ENCODE measurements around the gene PATJ.

DNA sequence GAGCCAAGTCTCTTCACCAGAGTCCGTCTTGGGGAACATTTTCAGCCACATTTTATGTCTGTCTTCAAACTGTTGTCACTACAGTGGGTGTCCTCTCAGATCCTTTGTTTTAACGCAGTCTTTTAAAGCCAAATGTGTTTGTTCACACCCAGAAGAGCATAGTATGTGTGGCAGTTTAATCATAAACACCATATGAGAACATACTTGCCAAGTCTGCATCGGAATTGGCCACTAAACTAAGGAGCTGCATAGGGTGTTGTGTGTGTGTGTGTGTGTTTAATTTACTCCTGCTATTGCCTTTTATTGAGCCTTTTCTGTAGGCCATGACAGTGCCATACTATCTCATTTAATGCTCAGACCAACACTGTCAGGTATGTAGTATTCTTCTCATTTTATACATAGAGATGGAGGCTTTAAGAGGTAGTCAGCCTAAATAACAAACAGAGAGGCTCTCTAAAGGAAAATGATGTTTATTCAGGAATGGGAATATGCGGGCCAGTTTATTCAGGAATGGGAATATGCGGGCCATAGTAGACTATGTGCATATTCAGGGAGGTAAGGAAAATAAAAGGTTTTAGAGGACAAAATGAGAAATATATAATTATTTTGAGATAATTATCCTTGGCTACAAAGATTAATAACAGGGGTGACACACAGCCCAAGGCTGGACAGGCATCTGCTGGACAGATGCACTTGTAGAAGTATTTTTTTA is 384.5 kb downstream of the PATJ start:
- TF ChIP-seq, protein P1, sequence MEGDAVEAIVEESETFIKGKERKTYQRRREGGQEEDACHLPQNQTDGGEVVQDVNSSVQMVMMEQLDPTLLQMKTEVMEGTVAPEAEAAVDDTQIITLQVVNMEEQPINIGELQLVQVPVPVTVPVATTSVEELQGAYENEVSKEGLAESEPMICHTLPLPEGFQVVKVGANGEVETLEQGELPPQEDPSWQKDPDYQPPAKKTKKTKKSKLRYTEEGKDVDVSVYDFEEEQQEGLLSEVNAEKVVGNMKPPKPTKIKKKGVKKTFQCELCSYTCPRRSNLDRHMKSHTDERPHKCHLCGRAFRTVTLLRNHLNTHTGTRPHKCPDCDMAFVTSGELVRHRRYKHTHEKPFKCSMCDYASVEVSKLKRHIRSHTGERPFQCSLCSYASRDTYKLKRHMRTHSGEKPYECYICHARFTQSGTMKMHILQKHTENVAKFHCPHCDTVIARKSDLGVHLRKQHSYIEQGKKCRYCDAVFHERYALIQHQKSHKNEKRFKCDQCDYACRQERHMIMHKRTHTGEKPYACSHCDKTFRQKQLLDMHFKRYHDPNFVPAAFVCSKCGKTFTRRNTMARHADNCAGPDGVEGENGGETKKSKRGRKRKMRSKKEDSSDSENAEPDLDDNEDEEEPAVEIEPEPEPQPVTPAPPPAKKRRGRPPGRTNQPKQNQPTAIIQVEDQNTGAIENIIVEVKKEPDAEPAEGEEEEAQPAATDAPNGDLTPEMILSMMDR (conservative IDR thresholded peaks at IDR 0.05; ENCODE audit: low read depth in 2 of 2), result no peak
- TF ChIP-seq REST (IDR thresholded peaks at IDR 0.05; ENCODE audit: unreplicated experiment) (no peak), NANOG (IDR thresholded peaks at IDR 0.05; ENCODE audit: borderline replicate concordance) (no peak), JUNB (IDR thresholded peaks at IDR 0.05; ENCODE audit: unreplicated experiment) (no peak), EZH2 (IDR thresholded peaks at IDR 0.05; ENCODE audit: low read depth, unreplicated experiment) (no peak), POLR2AphosphoS5 (IDR thresholded peaks at IDR 0.05; ENCODE audit: low read depth) (no peak), EZH2phosphoT487 (IDR thresholded peaks at IDR 0.05; ENCODE audit: unreplicated experiment) (no peak)
- TF ChIP-seq, protein P2, sequence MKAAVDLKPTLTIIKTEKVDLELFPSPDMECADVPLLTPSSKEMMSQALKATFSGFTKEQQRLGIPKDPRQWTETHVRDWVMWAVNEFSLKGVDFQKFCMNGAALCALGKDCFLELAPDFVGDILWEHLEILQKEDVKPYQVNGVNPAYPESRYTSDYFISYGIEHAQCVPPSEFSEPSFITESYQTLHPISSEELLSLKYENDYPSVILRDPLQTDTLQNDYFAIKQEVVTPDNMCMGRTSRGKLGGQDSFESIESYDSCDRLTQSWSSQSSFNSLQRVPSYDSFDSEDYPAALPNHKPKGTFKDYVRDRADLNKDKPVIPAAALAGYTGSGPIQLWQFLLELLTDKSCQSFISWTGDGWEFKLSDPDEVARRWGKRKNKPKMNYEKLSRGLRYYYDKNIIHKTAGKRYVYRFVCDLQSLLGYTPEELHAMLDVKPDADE (IDR thresholded peaks at IDR 0.05), result no peak
